Activated T-cell treated with anti-CD3 and anti-CD28 coated beads for 48 hours (primary cell): ENCODE data around the gene BRINP2.

Source experiments
- DNase-seq: peaks from one replicate; pipeline ENCODE4 v3.0.0-alpha.2; 2020; ENCODE audit warnings: low read depth

Gene BRINP2

GRCh38 chr1:177170756-177171535, at the start of gene BRINP2:
Gene BRINP2, plus strand, starts transcription at chr1:177170958. Its CDS starts 58,919 bp downstream, at chr1:177229877.
- no peak for DNase-seq

- no peak for DNase-seq
Measured at GRCh38 chr1:177122461-177123251, 48.1 kb upstream of the BRINP2 start.

DNA sequence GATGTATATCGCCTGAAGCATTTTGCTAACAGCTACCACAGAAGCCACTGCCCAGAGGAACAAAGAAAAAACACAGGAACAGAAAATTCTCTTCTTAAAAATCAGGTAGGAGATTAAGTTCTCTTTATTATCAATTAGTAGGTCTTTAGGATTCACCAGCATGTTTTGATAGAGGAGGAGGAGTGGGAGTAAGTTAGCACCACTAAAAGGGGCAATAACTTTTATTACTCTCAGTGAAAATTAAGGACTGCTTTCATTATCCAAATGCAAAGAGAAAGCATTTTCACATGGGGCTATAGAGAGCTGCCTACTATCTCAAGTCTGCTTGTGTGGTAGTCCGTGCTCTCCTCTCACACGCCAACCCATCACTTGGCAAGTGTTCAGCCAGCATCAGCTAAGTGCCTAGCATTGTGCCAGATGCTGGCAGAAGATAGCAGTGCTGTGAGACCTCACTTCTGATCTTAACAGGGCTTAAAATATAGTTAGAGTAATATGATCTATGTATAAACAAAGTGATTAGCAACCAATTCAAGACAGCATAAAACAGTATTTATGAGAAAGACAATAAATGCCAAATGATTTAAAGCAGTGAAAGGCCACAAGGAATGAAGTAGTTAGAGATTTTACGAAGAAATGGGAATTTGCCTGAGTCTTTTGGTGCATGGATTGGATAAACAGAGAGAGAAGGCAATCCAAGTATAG, 46.0 kb upstream of the BRINP2 start:
- no peak for DNase-seq

- no peak for DNase-seq
Measured at GRCh38 chr1:177126267-177126666, 44.5 kb upstream of the BRINP2 start.

DNA sequence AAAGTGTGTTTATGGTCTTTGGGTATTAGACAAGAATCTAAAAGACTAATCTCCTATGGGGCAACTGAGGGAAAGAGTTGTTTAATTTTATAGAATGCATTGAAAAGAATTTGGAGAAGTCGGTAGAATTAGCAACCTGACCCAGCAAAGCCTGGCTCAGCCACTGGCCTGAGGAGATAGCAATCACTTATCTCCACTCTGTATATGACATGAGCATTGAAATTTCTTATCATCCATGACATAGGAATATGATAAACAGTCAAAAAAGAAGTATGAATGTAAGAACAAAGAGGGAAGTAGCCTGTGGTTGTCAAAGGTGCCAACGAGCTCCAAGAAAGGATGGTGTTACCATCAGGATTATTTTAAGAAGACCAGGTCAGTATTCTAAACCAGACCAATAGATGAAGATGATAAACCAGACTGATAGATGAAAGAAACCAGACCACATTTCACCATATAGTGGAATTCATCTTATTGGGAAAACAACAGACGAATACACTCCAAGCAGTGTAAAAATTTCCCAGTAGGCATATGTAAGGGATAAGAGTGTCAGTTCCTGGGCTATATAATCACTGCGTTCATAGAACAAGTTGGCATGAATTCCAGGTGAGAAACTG, 42.0 kb upstream of the BRINP2 start:
- DNase-seq = no peak

DNA sequence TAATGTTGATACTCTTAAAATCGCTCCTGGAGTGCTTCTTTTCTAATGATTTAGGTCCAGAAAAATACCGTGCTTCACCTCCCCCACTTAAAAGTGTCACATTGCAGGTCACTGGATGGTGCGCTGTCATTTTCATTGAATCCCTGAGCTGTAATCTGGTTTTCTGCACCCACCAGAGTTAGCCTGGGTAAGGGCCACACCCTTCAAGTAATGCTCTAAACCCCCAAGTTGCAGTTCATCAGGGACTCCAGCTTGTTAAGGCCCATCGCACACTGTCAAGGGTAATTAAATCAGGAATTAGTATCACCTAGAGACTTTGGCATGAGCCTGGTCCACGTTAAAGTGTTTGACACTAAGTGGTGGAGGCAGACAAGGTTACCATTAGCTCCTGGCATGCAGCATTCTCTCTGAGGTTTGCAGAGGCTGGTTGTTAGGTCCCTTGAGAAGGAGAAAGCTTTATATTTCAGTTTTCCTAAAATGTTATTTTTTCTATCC, 40.3 kb upstream of the BRINP2 start:
- no peak for DNase-seq

DNA sequence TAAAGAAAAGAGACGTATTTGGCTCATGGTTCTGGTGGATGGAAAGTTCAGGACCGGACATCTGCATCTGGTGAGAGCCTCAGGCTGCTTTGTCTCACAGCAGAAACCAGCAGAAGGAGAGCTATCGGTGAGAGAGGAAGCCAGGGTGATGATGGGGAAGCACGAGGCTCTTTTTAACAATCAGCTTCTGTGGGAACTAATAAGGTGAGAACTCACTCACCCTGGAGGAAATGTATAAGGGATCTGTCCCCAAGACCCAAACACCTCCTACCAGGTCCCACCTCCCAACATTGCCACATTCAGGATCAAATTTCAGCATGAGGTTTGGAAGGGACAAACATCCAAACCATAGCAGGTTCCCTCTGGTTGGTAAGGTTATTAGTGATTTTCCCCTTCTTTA, 39.0 kb upstream of the BRINP2 start:
- no peak for DNase-seq

DNA sequence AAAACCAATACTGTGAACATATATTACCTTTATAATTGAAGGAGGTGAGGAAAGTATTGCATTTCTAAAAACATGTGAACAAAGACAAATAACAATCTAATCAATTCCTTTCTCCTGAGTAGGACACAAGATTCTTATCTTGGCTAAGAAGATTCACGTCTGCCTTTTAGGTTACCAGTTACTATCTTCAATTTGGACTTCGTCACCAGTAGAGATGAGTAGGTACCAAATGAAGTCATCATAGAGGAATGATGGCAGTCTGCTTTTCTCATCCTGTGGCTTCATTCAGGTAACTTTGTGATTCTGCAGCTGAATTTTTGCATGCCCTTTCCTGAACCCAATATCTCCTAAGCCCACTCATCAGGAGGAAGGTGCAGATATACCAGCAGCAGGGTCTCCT, 38.6 kb upstream of the BRINP2 start:
- DNase-seq = no peak

DNA sequence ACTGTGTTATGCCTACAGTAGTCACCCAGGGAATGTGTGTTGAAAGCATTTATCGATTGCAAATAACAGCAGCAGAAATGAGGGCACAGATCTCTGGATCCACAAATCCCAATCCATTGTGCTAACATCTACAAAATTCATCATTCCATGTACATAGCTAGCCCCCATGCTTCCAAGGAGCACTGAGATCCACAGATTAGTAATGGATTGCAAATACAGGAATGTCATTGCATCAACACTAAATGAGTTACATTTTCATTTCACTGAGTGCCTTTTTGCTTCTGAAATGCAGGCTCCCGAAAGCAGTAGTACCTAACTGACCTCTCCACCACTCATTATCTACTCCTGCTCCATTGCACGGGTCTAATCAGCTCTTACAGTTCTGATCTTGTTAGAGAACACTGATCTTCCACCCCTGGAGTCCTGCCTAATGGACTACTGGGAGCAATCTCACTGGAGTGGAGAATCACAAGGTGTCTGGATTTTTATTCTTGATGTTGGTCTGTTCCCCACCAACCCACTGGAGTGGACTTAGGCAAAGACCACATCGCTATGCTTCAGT, 36.7 kb upstream of the BRINP2 start:
- DNase-seq = no peak

DNA sequence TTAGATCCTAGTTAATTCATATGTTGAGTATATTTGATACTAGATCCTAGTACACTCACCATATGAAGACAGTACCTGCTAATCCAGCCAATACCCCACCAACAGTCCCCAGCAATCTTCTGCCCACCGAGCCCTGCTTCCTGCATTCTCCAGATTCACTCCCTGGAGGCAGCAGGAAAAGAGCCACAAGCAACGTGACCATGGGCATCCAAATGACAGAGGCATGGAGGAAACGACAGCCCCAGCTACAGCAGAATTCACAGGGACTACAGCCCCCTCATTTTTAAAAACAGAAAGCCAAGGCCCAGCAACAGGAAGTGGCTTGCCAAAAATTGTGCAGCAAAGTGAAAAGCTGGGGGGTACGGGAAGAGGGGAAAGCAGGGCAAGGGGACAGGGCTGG, 35.5 kb upstream of the BRINP2 start:
- no peak for DNase-seq

DNA sequence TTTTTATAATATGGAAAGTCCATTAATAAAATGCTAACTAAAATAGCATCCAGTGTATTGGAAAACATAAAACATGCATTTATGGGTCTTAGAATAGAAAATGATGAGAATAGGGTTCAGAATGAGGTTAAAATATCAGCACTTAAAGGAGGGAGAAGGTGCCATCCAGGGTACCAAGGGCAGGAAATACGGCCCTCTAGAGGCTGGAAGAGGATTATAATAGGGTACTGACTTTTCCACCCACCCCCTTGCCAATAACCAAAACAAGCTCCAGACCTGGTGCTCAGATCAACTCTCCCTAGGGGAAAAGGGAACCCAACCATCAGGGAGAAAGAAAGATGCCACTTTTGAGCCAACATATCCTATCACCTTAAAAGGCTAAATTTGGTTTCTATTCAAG, 32.9 kb upstream of the BRINP2 start:
- DNase-seq = no peak

DNA sequence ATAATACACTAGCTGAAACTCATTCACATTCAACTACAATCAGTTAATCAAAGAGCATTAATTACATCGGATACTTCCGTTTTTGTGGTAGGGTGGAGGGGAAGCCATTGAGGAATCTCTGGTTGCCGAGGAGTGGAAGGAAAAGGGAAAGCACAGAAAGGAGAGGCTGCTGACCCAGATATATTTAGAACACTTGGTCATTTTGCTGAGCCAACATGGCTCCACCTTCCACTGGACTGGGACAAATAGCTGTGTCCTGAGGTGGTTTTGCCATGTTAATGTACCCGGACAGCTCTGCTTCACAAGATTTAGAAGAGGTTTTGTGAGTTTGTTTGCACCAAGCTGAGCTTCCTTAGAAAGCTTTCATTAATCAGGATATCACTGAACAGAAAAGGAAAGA, 32.4 kb upstream of the BRINP2 start:
- DNase-seq = no peak

GRCh38 chr1:177142010-177142409, 28.7 kb upstream of the BRINP2 start:
- no peak for DNase-seq

- no peak for DNase-seq
Measured at GRCh38 chr1:177142791-177143271, 27.9 kb upstream of the BRINP2 start.

DNA sequence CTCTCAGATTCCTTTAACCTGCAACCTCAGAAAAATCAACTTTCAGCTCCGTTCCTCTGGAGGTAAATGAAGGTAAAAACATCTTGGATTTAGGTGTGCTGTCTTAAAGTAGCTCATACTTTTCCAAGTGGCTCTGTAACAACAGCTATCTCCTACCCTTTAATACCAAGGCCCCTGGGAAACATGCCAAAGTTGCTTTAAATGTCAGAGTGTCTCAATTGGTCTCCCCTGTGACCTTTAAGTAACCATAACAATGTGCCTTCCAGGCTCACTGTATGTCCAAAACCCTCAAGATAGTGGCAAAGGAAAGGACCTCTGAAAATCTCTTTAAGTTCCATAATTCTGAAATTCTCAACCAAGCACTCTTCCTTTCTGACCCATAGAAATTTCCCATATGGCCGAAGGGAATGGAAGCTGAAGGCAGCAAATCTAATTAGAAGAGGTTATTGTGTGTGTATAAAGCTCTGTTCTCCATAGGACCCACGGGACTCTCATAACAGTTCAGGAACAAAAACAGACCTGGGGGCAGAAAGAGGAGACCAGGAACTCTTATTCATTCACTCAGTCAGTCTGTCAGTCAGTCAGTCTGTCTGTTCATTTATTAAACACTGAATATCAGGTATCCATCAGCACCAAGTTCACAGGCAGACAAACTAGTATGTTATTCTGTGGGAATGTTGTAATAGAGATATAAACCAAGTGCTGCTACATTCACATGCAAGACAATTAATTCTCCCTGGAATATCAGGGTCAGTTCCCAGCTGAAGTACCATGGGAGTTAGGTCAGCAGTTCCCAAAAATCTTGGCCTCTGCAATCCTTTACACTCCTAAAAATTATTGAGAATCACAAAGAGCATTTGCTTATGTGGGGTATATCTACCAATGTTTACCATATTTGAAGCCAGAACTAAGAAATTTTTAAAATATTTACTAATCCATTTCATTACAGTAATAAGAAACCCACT, 25.4 kb upstream of the BRINP2 start:
- no peak for DNase-seq

DNA sequence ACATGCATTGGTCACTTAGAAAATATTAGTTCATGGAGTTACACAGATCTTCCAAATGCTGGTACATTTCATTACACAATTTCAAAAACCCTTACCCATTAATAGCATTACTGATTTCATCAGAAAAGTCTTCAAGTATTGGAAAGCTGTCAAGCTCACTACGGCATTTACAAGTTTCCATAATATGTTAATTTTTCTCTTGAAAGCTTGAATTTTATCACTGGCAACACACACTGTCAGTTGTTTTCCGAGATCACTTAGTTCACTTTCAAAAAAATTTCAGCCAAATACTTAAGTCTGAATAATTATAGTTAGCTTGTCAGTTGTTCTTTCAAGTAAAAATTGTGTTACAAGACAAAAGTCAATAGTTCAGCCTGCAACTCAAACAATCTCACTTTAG, 24.3 kb upstream of the BRINP2 start:
- DNase-seq = no peak

GRCh38 chr1:177162243-177162642, 8.5 kb upstream of the BRINP2 start:
- no peak for DNase-seq

- no peak for DNase-seq
Measured at GRCh38 chr1:177163844-177164379, 6.8 kb upstream of the BRINP2 start.

DNA sequence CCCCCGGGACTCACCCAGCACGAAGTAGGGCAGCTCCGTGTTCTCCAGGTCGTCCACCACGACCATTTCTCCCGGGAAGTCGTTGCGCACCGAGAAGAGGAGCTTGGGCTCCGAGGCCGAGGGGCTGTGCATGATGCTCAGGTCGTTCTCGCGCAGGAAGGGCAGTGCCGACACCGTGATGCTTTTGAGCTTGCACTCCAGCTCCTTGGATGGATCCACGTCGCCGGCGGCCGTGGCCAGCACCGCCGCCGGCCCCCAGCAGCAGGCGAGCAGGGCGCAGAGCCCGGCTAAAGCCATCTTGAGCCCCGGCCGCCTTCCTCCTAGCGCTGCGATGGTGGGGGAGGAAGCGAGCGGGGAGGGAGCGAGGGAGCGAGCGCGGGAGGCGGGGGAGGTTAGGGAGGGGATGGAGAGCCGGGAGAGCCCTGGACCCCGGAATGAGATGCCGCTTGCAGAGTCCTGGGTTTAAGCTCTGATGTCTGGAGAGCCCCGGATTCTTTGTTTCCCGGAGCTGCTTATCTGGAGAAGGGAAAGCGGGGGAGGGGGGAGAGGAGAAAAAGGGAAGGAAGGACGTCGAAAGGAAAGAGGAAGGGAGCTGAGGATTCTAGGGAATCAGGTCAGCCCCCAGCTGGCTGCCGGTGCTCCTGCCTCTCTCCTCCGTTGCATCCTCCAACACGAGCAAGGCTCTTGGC, 6.2 kb upstream of the BRINP2 start, which contains the start of gene ASTN1:
ASTN1 (minus strand) TSS at position 333 of the 689 bp plus-strand sequence; CDS start at position 297, 36 bp downstream.
- no peak for DNase-seq

DNA sequence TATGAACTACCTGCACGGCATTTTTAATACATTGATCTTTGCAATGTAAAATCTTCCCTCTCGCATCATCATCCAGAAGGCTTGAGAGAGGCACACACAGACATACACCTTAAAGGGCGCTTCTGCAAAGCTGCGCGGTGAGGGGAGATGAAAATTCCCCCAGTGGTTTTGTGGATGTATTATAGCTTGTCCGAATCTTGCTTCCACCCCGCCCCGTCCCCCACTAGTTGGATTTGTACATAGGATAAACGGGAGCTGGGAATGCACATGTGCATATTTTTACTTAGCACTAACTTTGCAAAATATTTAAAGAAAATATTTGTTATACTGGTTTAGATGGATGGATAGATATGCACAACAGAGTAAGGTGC, 5.7 kb upstream of the BRINP2 start:
- no peak for DNase-seq
